A549 treated with AZD9567 at 1 μM for 4 hours (cell line): ENCODE data around the gene HSD17B14. TPM values are rescaled to one million over a fixed set of nuclear protein-coding genes. Genes with fewer than 3 reads are reported as not detected.

Experiments used
- total RNA-seq: library from RNA; stranded (reverse); fragments of 200-300 nt; extraction: Qiagen RNA extraction; gene quantifications from 5 replicates; pipeline ENCODE4 v1.2.3, GENCODE V29; 2022; ENCODE audit not compliant: insufficient read depth

HSD17B14 gene
- total RNA-seq: 9.3 to 17.4 TPM (median 13.4 TPM) in 5 replicates

GRCh38 chr19:48836089-48837017 lies at the start of gene HSD17B14:
Gene HSD17B14, minus strand, starts transcription at chr19:48836491. Its CDS starts 80 bp downstream, at chr19:48836411.

DNA sequence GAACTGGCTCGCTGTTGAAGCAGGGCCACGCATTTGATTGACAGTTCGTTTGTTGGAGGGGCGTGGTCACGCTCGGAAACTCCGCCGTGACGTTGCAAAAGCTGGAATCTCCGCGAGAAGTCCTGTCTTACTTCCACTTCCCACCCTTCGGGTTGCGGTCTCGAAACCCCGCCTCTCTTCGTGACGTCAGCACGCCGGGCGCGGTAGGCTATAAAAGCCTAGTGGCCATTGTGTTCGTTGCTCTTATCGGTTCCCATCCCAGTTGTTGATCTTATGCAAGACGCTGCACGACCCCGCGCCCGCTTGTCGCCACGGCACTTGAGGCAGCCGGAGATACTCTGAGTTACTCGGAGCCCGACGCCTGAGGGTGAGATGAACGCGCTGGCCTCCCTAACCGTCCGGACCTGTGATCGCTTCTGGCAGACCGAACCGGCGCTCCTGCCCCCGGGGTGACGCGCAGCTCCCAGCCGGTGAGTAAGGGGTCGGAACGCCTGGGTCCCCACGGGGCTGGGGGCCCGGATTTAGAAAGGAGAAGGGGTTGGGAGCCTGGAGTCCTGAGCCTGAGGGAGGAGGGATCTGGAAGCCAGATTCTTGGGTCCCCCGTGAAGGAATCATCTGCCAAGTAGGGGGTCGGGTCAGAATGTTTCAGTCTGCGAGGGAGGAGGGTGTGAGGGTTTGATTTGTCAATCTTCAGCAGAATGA lies 36.0 kb upstream of the HSD17B14 start, which contains the start of gene PPP1R15A:
Gene PPP1R15A, plus strand, starts transcription at position 240 of the 702 bp plus-strand sequence. CDS start 813 bp downstream, outside the sequence.

DNA sequence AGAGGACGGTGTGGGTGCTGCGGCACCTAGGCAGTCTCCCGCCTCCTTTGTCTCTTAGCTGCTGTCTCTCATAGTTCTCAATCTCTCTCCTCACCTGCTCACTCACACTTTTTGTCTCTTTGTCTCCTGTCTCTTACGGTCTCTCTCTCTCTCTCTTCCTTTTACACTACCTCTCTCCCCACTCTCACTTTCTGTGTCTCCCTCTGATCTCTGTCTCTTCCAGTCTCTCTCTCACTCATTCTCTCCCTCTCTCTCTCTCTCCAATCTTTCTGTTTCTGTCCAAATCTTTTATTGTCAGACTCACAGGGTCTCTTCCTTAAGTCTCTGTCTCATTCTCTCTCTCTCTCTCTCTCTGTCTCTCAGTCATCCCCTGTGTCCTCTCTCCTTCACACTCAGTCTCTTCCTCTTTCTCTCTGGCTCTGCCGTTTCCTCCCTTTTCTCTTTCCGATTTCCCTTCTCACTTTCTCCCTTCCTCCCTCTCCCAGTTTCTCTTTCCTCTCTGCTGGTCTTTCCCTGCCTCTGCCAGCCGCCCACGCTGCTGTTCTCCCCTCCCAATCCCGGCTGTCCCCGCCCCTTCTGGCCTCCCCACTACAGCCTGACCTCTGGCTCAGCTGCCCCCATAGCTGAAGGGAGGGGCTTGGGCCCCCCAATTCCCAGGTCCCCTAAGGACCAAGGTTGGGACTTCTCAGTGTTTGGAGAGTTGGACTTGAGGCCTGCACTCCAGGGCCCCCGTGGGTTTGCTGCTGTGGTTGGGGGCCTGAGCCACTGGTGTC lies 32.0 kb upstream of the HSD17B14 start, which contains the start of gene PLEKHA4:
Gene PLEKHA4, minus strand, starts transcription at position 504 of the 773 bp plus-strand sequence. CDS start 997 bp downstream, outside the sequence.

Other genes starting within 250 kb of the HSD17B14 start
- not detected in 5 replicates for gene SPACA4, start 229.7 kb downstream of the HSD17B14 start, total RNA-seq
- 0.21 to 0.33 TPM (median 0.31 TPM) in 4 of 5 replicates, not detected in the other for gene FAM83E, start 221.4 kb downstream of the HSD17B14 start, total RNA-seq
- gene RPL18, start 217.3 kb downstream of the HSD17B14 start, total RNA-seq: 3,115 to 3,428 TPM (median 3,246 TPM) in 5 replicates
- 9.2 to 14.7 TPM (median 13.2 TPM) in 5 replicates for gene SPHK2, start 217.0 kb downstream of the HSD17B14 start, total RNA-seq
- 1.7 to 2.8 TPM (median 2.3 TPM) in 5 replicates for gene DBP, start 199.1 kb downstream of the HSD17B14 start, total RNA-seq
- gene CA11, start 190.3 kb downstream of the HSD17B14 start, total RNA-seq: 4.4 to 12.3 TPM (median 9.8 TPM) in 5 replicates
- 0.26 to 0.48 TPM (median 0.29 TPM) in 4 of 5 replicates, not detected in the other for gene NTN5, start 163.5 kb downstream of the HSD17B14 start, total RNA-seq
- not detected in 5 replicates for gene FUT2, start 140.5 kb downstream of the HSD17B14 start, total RNA-seq
- gene MAMSTR, start 116.8 kb downstream of the HSD17B14 start, total RNA-seq: 0.31 to 0.46 TPM (median 0.38 TPM) in 4 of 5 replicates, not detected in the other
- gene RASIP1, start 95.9 kb downstream of the HSD17B14 start, total RNA-seq: 0.52 to 3.2 TPM (median 0.64 TPM) in 5 replicates
- gene IZUMO1, start 89.6 kb downstream of the HSD17B14 start, total RNA-seq: 0.03 TPM in 1 of 5 replicates, not detected in the others
- gene FUT1, start 83.8 kb downstream of the HSD17B14 start, total RNA-seq: 0.06 to 0.10 TPM (median 0.08 TPM) in 4 of 5 replicates, not detected in the other
- gene FGF21, start 81.0 kb downstream of the HSD17B14 start, total RNA-seq: not detected in 5 replicates
- 56.8 to 66.6 TPM (median 61.9 TPM) in 5 replicates for gene BCAT2, start 25.5 kb downstream of the HSD17B14 start, total RNA-seq
- gene PLEKHA4, start 32.1 kb upstream of the HSD17B14 start, total RNA-seq: 1.1 to 1.7 TPM (median 1.2 TPM) in 5 replicates
- gene PPP1R15A, start 35.9 kb upstream of the HSD17B14 start, total RNA-seq: 77.7 to 128 TPM (median 99.5 TPM) in 5 replicates
- gene TULP2, start 62.3 kb upstream of the HSD17B14 start, total RNA-seq: not detected in 5 replicates
- 196 to 206 TPM (median 200 TPM) in 5 replicates for gene NUCB1, start 63.8 kb upstream of the HSD17B14 start, total RNA-seq
- 1.5 to 1.7 TPM (median 1.5 TPM) in 4 of 5 replicates, not detected in the other for gene DHDH, start 97.2 kb upstream of the HSD17B14 start, total RNA-seq
- 289 to 347 TPM (median 317 TPM) in 5 replicates for gene BAX, start 118.4 kb upstream of the HSD17B14 start, total RNA-seq
- 15,391 to 23,528 TPM (median 18,182 TPM) in 5 replicates for gene FTL, start 128.8 kb upstream of the HSD17B14 start, total RNA-seq
- gene GYS1, start 156.8 kb upstream of the HSD17B14 start, total RNA-seq: 18.5 to 36.7 TPM (median 21.4 TPM) in 5 replicates
- gene RUVBL2, start 157.4 kb upstream of the HSD17B14 start, total RNA-seq: 214 to 245 TPM (median 233 TPM) in 5 replicates
- not detected in 5 replicates for gene LHB, start 180.6 kb upstream of the HSD17B14 start, total RNA-seq
- gene CGB3, start 187.8 kb upstream of the HSD17B14 start, total RNA-seq: 0.16 TPM in 1 of 5 replicates, not detected in the others
- gene CGB2, start 195.4 kb upstream of the HSD17B14 start, total RNA-seq: 0.17 to 0.31 TPM (median 0.31 TPM) in 3 of 5 replicates, not detected in the others
- gene CGB1, start 200.4 kb upstream of the HSD17B14 start, total RNA-seq: 0.31 TPM in 1 of 5 replicates, not detected in the others
- 0.27 to 0.72 TPM (median 0.49 TPM) in 4 of 5 replicates, not detected in the other for gene CGB5, start 207.4 kb upstream of the HSD17B14 start, total RNA-seq
- 2.3 to 6.3 TPM (median 2.8 TPM) in 5 replicates for gene CGB8, start 212.6 kb upstream of the HSD17B14 start, total RNA-seq
- gene CGB7, start 221.3 kb upstream of the HSD17B14 start, total RNA-seq: 0.45 to 0.84 TPM (median 0.56 TPM) in 4 of 5 replicates, not detected in the other
- gene NTF4, start 228.3 kb upstream of the HSD17B14 start, total RNA-seq: 0.34 to 0.47 TPM (median 0.40 TPM) in 4 of 5 replicates, not detected in the other
- gene KCNA7, start 236.2 kb upstream of the HSD17B14 start, total RNA-seq: not detected in 5 replicates
- gene SNRNP70, start 249.0 kb upstream of the HSD17B14 start, total RNA-seq: 321 to 348 TPM (median 341 TPM) in 5 replicates